Testis (tissue), 2 donors: Measurements from ENCODE around the gene COL23A1.

Experiments
- CTCF ChIP-seq, 3 experiments: fragments of 450-650 bp in 2 of 3; fragments of 200-600 bp in 1 of 3; sonication (generic) in 1 of 3; IDR thresholded peaks; one replicate each; pipeline ENCODE4 v1.5.1; 2016 to 2019; ENCODE audit warnings: antibody characterized with exemption in 3 of 3, mild to moderate bottlenecking in 2 of 3, moderate library complexity in 1 of 3
- POLR2A ChIP-seq: fragments of 450-650 bp; IDR thresholded peaks from one replicate; pipeline ENCODE4 v1.6.1; 2017; ENCODE audit warnings: antibody characterized with exemption, mild to moderate bottlenecking, moderate library complexity

GRCh38 chr5:178544166-178544834, 45.9 kb downstream of the COL23A1 start:
- no peak for TF ChIP-seq POLR2A
- no peak for TF ChIP-seq CTCF (IDR thresholded peaks at IDR 0.05)
